Measurements from ENCODE around the gene CFAP47. TPM values are rescaled to one million over a fixed set of nuclear protein-coding genes. Genes with fewer than 3 reads are reported as not detected.

The CFAP47 gene
- total and polyA plus RNA-seq, 2 of the 4 experiments (the other 2 are of a cell fraction), result not detected

DNA sequence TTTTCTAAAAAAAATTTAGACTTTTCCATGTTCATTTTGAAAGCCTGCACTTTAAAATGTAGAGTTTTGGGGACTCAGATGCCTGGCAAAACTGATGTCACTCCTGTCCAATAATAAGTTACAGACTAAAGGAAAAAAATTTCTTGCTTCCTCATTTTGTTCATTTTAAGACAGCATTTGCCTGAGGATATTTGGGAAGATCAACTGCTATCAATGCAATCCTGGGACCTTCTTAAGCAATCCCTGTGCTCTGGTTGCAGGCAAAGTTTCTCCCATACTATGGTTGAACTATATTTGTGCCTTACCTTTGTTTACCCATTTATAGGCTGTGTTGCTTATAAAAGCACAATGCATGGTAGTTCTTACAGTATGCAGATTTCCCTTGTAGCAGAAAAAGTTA lies 280.4 kb downstream of the CFAP47 start:
- no TSS peak for BruUV-seq (replicated peaks)
- TF ChIP-seq RFX5 (IDR thresholded peaks at IDR 0.05; ENCODE audit: low read depth, low read length) (no peak), BHLHE40 (IDR thresholded peaks at IDR 0.05; ENCODE audit: low read depth, low read length) (no peak), MAFK (IDR thresholded peaks at IDR 0.05; ENCODE audit: low read depth, low read length) (no peak), RCOR1 (IDR thresholded peaks at IDR 0.05; ENCODE audit: insufficient replicate concordance, low read length) (no peak), MAZ (IDR thresholded peaks at IDR 0.05; ENCODE audit: borderline replicate concordance, low read depth, low read length) (no peak), MXI1 (IDR thresholded peaks at IDR 0.05; ENCODE audit: borderline replicate concordance, low read depth, low read length) (no peak), POLR2A (IDR thresholded peaks at IDR 0.05; ENCODE audit: low read depth, low read length) (no peak), CEBPB (IDR thresholded peaks at IDR 0.05; ENCODE audit: low read depth, low read length) (no peak), SMC3 (IDR thresholded peaks at IDR 0.05; ENCODE audit: low read depth, low read length) (no peak), NFE2L2 (IDR thresholded peaks at IDR 0.05; ENCODE audit: low read depth, low read length) (no peak), FOS (IDR thresholded peaks at IDR 0.05; ENCODE audit: low read depth, low read length) (no peak), CHD1 (IDR thresholded peaks at IDR 0.05; ENCODE audit: low read depth, low read length) (no peak), RAD21 (IDR thresholded peaks at IDR 0.05; ENCODE audit: low read length) (no peak)
- TF ChIP-seq, protein P1, sequence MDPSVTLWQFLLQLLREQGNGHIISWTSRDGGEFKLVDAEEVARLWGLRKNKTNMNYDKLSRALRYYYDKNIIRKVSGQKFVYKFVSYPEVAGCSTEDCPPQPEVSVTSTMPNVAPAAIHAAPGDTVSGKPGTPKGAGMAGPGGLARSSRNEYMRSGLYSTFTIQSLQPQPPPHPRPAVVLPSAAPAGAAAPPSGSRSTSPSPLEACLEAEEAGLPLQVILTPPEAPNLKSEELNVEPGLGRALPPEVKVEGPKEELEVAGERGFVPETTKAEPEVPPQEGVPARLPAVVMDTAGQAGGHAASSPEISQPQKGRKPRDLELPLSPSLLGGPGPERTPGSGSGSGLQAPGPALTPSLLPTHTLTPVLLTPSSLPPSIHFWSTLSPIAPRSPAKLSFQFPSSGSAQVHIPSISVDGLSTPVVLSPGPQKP (IDR thresholded peaks at IDR 0.05; ENCODE audit: borderline replicate concordance, low read depth, low read length), result no peak
- TF ChIP-seq, protein P2, sequence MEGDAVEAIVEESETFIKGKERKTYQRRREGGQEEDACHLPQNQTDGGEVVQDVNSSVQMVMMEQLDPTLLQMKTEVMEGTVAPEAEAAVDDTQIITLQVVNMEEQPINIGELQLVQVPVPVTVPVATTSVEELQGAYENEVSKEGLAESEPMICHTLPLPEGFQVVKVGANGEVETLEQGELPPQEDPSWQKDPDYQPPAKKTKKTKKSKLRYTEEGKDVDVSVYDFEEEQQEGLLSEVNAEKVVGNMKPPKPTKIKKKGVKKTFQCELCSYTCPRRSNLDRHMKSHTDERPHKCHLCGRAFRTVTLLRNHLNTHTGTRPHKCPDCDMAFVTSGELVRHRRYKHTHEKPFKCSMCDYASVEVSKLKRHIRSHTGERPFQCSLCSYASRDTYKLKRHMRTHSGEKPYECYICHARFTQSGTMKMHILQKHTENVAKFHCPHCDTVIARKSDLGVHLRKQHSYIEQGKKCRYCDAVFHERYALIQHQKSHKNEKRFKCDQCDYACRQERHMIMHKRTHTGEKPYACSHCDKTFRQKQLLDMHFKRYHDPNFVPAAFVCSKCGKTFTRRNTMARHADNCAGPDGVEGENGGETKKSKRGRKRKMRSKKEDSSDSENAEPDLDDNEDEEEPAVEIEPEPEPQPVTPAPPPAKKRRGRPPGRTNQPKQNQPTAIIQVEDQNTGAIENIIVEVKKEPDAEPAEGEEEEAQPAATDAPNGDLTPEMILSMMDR (conservative IDR thresholded peaks at IDR 0.05; ENCODE audit: low read depth, low read length), result no peak
- Histone ChIP-seq H3K27ac (ENCODE audit: insufficient read depth, low read length) (no peak overlapping the region), H2BK15ac (ENCODE audit: low read depth, low read length) (no peak overlapping the region), H3K4me1 (ENCODE audit: control insufficient read depth, insufficient read depth, low read length) (no peaks in the 10 kb centered on the region), H2BK120ac (ENCODE audit: low read depth, low read length) (no peak overlapping the region), H4K91ac (ENCODE audit: insufficient read depth, low read depth, low read length) (no peak overlapping the region), H3K18ac (ENCODE audit: low read depth, low read length) (no peak overlapping the region), H3K27me3 (ENCODE audit: control insufficient read depth, insufficient read depth, low read length) (no peaks in the 10 kb centered on the region), H4K20me1 (ENCODE audit: insufficient read depth, low read length) (no peaks in the 10 kb centered on the region), H3K4me3 (ENCODE audit: insufficient read depth, low read depth, low read length) (no peak overlapping the region), H3K23ac (ENCODE audit: low read depth, low read length) (no peak overlapping the region), H3K4ac (ENCODE audit: low read depth, low read length) (no peak overlapping the region), H3K4me2 (ENCODE audit: low read depth, low read length) (no peak overlapping the region), H2AFZ (replicated peaks; ENCODE audit: low read length, poor library complexity) (no peak overlapping the region), H3K9me1 (ENCODE audit: insufficient read depth, low read length) (no peaks in the 10 kb centered on the region), H3K79me1 (ENCODE audit: low read depth in 1 of 2, low read length in 2 of 2) (no peaks in the 10 kb centered on the region), H2AK5ac (ENCODE audit: low read depth, low read length) (no peak overlapping the region), H3K9me3 (ENCODE audit: control insufficient read depth, insufficient read depth, low read length) (no peaks in the 10 kb centered on the region), H4K5ac (ENCODE audit: low read depth, low read length) (no peak overlapping the region), H2BK5ac (ENCODE audit: low read depth, low read length, poor library complexity, severe bottlenecking) (no peak overlapping the region), H4K8ac (ENCODE audit: low read depth in 2 of 2, low read length in 2 of 2) (no peak overlapping the region), H2BK20ac (ENCODE audit: low read depth, low read length) (no peak overlapping the region), H3K36me3 (ENCODE audit: control insufficient read depth, insufficient read depth, low read length) (no peaks in the 10 kb centered on the region), H3K9ac (ENCODE audit: low read depth, low read length) (no peak overlapping the region), H3K56ac (ENCODE audit: extremely low read depth, insufficient read depth, low read length) (no peak overlapping the region), H2AK9ac (replicated peaks; ENCODE audit: low read depth, low read length, poor library complexity) (no peak overlapping the region), H3K14ac (replicated peaks; ENCODE audit: low read depth, low read length) (no peak overlapping the region)
- DNase-seq (no peak), ATAC-seq (ENCODE audit: low read depth) (no peak)
- in situ Hi-C loops (cut with MboI; ENCODE audit: low sequenced_read_pairs) (no loop called here), dilution Hi-C loops (cut with HindIII; ENCODE audit: low sequenced_read_pairs, unreplicated experiment) (no loop called here), intact Hi-C loops (cut with micrococcal nuclease) (no loop called here)
- ChIA-PET CTCF (no interaction called here), POLR2A (ENCODE audit: unreplicated experiment) (no interaction called here)

Data from IMR-90 (cell line).